ENCODE data around the gene VSNL1.

The VSNL1 gene

GRCh38 chr2:17540093-17540812, at the start of gene VSNL1:
VSNL1 (plus strand) TSS chr2:17540696; CDS start chr2:17592075, 51,379 bp downstream.
- TF ChIP-seq EZH2 (IDR thresholded peaks at IDR 0.05; ENCODE audit: borderline replicate concordance, low read length): no peak
- no peak for TF ChIP-seq CTCF (IDR thresholded peaks at IDR 0.05; ENCODE audit: low read length)
- no peaks in the 10 kb centered on the region for H3K36me3 ChIP-seq (ENCODE audit: insufficient read depth, low read length)
- H3K9me3 ChIP-seq (ENCODE audit: low read length): no peaks in the 10 kb centered on the region
- no peaks in the 10 kb centered on the region for H3K79me2 ChIP-seq (ENCODE audit: insufficient read depth, low read length)
- H3K27ac ChIP-seq (ENCODE audit: low read depth, low read length, poor library complexity, severe bottlenecking): no peak within 1 kb of the TSS
- no peaks in the 10 kb centered on the region for H4K20me1 ChIP-seq (ENCODE audit: insufficient read depth, low read length)
- no peaks in the 10 kb centered on the region for H3K9me2 ChIP-seq (ENCODE audit: low read depth, low read length)
- no peaks in the 10 kb centered on the region for H3K4me1 ChIP-seq (ENCODE audit: insufficient read depth, low read length, severe bottlenecking)
- H2AFZ ChIP-seq (ENCODE audit: low read length): no peak within 1 kb of the TSS
- H3K4me2 ChIP-seq (ENCODE audit: low read length): no peak within 1 kb of the TSS
- H3K4me3 ChIP-seq (ENCODE audit: low read depth, low read length, poor library complexity, severe bottlenecking): no peak within 1 kb of the TSS
- no peaks in the 10 kb centered on the region for H3K27me3 ChIP-seq (ENCODE audit: insufficient read depth, low read length)
- H3F3A ChIP-seq (ENCODE audit: insufficient read depth, low read length): no peaks in the 10 kb centered on the region
- H3K9ac ChIP-seq (ENCODE audit: low read length): no peak within 1 kb of the TSS

- H3K79me2 ChIP-seq (ENCODE audit: insufficient read depth, low read length): no peaks in the 10 kb centered on the region
- no peak overlapping the region for H3K9ac ChIP-seq (ENCODE audit: low read length)
- no peak overlapping the region for H3K27ac ChIP-seq (ENCODE audit: low read depth, low read length, poor library complexity, severe bottlenecking)
- H3K9me2 ChIP-seq (ENCODE audit: low read depth, low read length): no peaks in the 10 kb centered on the region
- TF ChIP-seq EZH2 (IDR thresholded peaks at IDR 0.05; ENCODE audit: borderline replicate concordance, low read length): no peak
- no peak for TF ChIP-seq CTCF (IDR thresholded peaks at IDR 0.05; ENCODE audit: low read length)
- H3K4me2 ChIP-seq (ENCODE audit: low read length): no peak overlapping the region
- no peaks in the 10 kb centered on the region for H3F3A ChIP-seq (ENCODE audit: insufficient read depth, low read length)
- H3K36me3 ChIP-seq (ENCODE audit: insufficient read depth, low read length): no peaks in the 10 kb centered on the region
- no peak overlapping the region for H2AFZ ChIP-seq (ENCODE audit: low read length)
- H3K4me3 ChIP-seq (ENCODE audit: low read depth, low read length, poor library complexity, severe bottlenecking): no peak overlapping the region
- H3K4me1 ChIP-seq (ENCODE audit: insufficient read depth, low read length, severe bottlenecking): no peaks in the 10 kb centered on the region
- no peaks in the 10 kb centered on the region for H3K27me3 ChIP-seq (ENCODE audit: insufficient read depth, low read length)
- no peaks in the 10 kb centered on the region for H4K20me1 ChIP-seq (ENCODE audit: insufficient read depth, low read length)
- no peaks in the 10 kb centered on the region for H3K9me3 ChIP-seq (ENCODE audit: low read length)
Measured at GRCh38 chr2:17495590-17495989, 44.9 kb upstream of the VSNL1 start.

DNA sequence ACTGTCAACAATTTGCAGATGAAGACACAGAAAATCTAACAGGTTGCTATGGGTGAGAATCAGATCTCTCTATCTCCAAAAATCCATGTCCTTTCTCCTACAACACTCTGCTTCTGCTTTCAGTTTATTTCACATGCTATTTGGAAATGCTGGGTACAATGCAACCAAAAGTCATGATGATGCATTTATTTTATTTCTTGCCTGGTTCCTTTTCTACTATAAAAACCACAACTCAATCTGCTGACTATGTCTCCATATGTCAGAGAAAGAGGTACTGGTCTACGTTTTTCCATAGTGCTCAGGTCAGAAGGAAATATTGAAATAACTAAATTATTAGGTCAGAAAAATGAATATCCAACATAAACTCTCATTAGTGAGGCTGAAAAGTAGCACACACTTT, 42.8 kb upstream of the VSNL1 start:
- H3K4me3 ChIP-seq (ENCODE audit: low read depth, low read length, poor library complexity, severe bottlenecking): no peak overlapping the region
- H3K9me2 ChIP-seq (ENCODE audit: low read depth, low read length): no peaks in the 10 kb centered on the region
- no peaks in the 10 kb centered on the region for H3K79me2 ChIP-seq (ENCODE audit: insufficient read depth, low read length)
- TF ChIP-seq EZH2 (IDR thresholded peaks at IDR 0.05; ENCODE audit: borderline replicate concordance, low read length) (no peak), CTCF (IDR thresholded peaks at IDR 0.05; ENCODE audit: low read length) (no peak)
- H2AFZ ChIP-seq (ENCODE audit: low read length): no peak overlapping the region
- no peaks in the 10 kb centered on the region for H3K36me3 ChIP-seq (ENCODE audit: insufficient read depth, low read length)
- no peaks in the 10 kb centered on the region for H3K27me3 ChIP-seq (ENCODE audit: insufficient read depth, low read length)
- H4K20me1 ChIP-seq (ENCODE audit: insufficient read depth, low read length): no peaks in the 10 kb centered on the region
- no peak overlapping the region for H3K9ac ChIP-seq (ENCODE audit: low read length)
- no peaks in the 10 kb centered on the region for H3K4me1 ChIP-seq (ENCODE audit: insufficient read depth, low read length, severe bottlenecking)
- no peak overlapping the region for H3K4me2 ChIP-seq (ENCODE audit: low read length)
- H3K9me3 ChIP-seq (ENCODE audit: low read length): no peaks in the 10 kb centered on the region
- no peak overlapping the region for H3K27ac ChIP-seq (ENCODE audit: low read depth, low read length, poor library complexity, severe bottlenecking)
- H3F3A ChIP-seq (ENCODE audit: insufficient read depth, low read length): no peaks in the 10 kb centered on the region
